NCI-H1694 treated with DMSO at 0.1 percent for 48 hours (cell line): Measurements from ENCODE around the gene GEMIN4.

Experiments used
- DNase-seq: peaks from one replicate; lab custom pipeline; 2025; lab: John Stamatoyannopoulos, UW

GEMIN4 gene

GRCh38 chr17:740240-741017 lies 11.6 kb downstream of the GEMIN4 start:
- DNase-seq, result no peak

- no peak for DNase-seq
Measured at GRCh38 chr17:737561-738113, 14.4 kb downstream of the GEMIN4 start.

DNA sequence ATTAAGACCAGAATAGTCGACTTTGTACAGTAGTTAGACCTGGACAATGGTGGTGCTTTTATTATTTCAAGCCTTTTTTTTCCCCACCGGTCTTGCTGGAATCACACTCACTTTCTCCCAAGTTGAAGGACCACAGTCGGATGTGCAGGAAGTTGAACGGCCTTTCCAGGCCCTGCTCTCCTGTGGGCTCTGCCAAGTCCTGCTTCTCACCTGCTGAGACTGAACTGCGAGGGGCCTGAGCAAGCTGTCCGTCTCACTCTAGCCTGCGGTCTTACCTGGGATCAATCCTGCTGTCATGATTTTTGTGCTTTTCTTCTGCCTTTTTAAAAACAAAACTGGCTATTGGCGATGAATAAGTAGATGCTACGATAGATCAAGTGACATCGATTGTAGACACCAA lies 18.3 kb downstream of the GEMIN4 start:
- DNase-seq, result no peak

DNA sequence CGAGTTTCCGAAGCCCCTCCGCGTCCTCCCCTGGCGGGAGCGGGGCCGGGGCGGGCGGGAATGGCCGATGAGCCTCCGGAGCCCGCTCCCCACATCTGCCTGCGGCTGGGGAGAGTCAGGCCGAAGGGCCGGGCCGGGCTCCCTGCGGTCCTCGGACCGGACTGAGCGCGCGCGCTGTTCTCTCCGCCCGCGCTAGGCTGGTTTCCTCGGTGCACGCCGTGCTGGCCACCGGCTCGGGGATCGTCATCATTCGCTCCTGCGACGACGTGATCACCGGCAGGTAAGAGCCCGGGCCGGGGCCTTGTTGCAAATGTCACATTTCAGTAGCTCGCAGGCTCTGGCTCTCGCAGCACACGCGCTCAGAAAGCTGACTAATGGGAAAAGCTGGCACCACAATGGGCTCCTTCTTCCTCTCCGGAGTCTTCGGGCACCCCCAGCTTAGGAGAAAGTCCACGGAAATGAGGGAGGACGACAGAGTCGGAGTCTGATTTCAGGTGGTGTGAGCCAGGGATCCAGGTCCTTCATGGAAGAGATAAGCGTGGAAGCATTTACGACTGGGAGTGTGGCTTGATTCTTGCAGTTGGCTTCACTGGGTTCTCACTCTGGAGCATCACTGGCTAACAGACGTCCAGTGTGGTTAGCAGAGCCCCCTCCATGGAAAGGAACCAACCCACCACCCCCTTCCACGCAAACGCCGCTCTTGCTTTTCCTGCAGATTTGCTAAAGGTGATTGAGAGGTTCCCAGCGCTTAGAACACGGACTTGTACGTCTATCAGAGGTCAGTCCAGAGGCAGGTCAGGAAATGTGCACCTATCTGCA lies 19.0 kb downstream of the GEMIN4 start:
- no peak for DNase-seq

DNA sequence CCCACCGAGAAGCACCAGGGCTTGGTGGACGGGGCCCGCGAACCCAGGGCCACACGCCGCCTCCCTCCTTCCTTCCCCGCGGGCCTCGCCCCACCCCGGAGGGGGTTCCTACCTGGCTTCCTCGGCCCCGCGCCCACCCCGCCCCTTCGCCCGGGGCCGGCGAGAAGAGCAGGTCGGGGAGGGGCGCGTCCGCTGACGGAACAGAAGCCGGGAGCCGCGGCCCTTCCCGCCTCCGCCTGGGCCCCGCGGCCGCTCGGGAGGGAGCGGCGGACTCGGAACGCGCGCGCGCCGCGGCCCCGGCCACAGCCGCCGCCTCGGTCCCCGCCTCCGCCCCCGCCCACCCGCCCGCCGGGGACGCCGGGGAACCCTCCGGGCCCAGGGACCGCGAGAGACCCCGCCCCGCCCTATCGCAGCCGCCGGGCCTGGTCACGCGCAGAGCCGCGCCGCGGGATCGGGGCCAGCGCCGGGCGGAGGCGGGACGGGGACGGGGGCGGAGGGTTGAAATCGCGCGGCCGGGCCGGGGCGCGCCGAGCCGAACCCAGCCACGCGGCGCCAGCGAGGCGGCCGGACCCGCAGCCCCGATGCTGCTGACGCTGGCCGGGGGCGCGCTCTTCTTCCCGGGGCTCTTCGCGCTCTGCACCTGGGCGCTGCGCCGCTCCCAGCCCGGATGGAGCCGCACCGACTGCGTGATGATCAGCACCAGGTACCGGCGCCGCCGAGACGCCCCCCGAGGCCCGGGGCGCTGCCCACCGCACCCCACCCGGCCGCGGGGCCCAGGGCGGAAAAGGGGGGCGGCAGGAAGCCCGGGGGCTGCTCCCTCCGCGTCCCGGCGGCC lies 19.8 kb downstream of the GEMIN4 start, which contains the start of gene TLCD3A:
TSS of gene TLCD3A (plus strand) at position 530 of the 835 bp plus-strand sequence. CDS start at position 582, 52 bp downstream.
- DNase-seq, result peak; percentile 18

DNA sequence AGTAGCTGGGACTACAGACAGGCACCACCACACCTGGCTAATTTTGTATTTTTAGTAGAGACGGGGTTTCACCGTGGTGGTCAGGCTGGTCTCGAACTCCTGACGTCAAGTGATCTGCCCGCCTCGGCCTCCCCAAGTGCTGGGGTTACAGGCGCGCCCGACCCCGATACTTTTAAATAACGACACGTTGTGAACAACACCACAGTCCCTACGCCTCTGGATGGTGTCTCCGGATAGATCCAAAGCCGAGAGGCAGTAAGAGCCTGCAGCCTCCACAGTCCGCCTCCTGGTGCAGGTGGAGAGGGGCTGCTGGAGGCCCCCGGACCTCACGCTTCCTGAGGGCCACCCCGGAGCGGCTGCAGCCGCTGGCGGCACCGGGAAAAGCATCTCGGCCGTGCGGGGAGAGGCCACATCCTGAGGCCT lies 20.4 kb downstream of the GEMIN4 start:
- no peak for DNase-seq

GRCh38 chr17:728911-729310 lies 23.2 kb downstream of the GEMIN4 start:
- DNase-seq, result no peak

GRCh38 chr17:726271-726919 lies 25.7 kb downstream of the GEMIN4 start:
- DNase-seq, result no peak

DNA sequence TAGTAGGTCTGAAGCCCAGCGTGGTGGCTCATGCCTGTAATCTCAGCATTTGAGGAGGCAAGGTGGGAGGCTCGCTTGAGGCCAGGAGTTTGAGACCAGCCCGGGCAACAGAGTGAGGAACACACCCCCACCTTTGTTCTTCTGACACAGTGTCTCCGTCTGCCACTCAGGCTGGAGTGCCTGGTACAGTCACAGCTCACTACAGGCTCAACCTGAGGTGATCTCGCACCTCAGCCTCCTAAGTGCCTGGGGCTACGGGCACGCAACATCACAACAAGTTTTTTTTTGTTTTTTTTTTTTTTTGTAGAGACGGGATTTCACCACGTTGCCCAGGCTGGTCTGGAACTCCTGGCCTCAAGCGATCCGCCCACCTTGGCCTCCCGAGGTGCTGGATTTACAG lies 26.3 kb downstream of the GEMIN4 start:
- no peak for DNase-seq

GRCh38 chr17:725084-725483 lies 27.0 kb downstream of the GEMIN4 start:
- DNase-seq, result no peak

- no peak for DNase-seq
Measured at GRCh38 chr17:721540-721937, 30.5 kb downstream of the GEMIN4 start.

DNA sequence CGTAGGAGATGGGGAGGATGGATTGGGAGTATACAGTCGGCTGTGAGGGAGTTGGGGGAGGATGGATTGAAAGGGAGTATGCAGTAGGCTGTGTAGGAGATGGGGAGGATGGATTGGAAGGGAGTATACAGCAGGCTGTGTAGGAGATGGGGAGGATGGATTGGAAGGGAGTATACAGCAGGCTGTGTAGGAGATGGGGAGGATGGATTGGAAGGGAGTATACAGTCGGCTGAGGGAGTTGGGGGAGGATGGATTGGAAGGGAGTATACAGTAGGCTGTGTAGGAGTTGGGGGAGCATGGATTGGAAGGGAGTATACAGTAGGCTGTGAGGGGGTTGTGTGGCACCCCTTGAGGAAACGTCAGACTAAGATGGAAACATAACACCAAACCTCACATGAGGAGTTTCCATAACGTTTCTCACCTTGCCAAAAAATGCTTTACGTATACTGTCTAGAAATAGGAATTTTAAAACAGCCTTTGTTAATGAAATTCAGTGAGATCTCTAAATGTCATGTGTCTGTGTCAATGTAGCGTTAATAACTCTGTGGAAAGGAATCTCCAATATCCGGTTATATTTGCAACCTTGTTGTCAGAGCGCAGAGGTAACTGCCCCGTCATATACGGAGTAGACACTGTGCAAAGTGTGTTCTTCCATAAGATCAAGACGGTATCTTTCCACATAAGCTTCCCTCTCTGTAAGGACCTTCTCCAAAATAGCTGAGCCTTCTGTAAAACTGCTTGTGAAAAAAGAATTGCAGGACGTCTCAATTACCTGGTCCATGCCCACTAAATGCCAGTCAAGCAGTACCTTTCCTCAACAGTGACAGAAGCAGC lies 31.1 kb downstream of the GEMIN4 start:
- no peak for DNase-seq

- no peak for DNase-seq
Measured at GRCh38 chr17:718075-718474, 34.0 kb downstream of the GEMIN4 start.

GRCh38 chr17:708132-708531 lies 43.9 kb downstream of the GEMIN4 start:
- DNase-seq, result no peak

GRCh38 chr17:705863-706262 lies 46.2 kb downstream of the GEMIN4 start:
- no peak for DNase-seq

DNA sequence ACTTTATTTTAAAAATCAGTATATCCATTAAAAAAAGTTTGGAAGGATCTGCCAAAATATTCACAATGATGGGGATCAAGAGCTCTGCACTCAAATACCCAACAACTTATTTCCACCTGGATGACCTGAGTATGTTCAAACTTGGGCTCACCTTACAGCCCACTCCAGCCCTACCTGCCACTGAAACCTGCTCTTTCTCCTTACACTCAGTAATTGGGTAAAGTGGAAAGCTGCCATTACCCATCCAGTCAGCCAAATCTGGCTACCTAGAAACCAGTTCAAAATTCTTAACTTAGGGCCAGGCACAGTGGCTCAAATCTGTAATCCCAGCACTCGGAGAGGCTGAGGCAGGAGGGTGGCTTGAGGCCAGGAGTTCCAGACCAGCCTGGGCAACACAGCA lies 47.1 kb downstream of the GEMIN4 start:
- no peak for DNase-seq

DNA sequence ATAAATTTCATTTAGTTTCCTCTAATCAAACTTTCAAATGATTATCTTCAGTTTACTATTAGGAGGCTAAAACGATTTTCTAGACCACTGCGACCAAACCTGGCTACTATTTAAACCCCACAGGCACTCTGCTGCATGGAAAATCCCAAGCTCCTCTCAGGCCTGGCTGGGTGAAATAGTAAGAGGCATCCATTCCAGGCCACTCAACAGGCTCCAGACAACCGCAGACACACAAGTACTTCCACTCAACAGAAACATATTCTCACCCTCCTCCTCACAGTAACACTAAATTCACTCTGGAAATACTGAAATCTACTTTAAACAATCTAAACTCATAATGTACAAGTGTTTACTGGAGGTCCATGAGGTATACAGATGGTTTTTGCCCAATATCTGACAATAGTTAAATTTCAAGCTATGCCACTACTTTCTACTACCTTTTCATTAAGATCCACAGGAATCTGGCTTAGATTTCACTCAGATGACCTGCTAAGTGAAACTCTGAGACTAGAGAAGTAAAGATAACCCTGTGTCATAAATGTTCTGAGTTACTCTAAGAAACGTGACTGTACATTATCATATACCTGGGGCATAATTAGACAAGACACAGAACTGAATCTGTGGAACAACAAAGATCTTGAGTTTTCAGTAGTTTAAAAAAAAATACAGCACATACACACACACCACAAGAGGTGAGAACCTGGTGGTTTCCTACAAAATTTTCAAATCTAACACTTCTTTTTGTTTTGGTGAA lies 47.8 kb downstream of the GEMIN4 start:
- no peak for DNase-seq

- DNase-seq, result no peak
Measured at GRCh38 chr17:703081-703875, 48.8 kb downstream of the GEMIN4 start.

DNA sequence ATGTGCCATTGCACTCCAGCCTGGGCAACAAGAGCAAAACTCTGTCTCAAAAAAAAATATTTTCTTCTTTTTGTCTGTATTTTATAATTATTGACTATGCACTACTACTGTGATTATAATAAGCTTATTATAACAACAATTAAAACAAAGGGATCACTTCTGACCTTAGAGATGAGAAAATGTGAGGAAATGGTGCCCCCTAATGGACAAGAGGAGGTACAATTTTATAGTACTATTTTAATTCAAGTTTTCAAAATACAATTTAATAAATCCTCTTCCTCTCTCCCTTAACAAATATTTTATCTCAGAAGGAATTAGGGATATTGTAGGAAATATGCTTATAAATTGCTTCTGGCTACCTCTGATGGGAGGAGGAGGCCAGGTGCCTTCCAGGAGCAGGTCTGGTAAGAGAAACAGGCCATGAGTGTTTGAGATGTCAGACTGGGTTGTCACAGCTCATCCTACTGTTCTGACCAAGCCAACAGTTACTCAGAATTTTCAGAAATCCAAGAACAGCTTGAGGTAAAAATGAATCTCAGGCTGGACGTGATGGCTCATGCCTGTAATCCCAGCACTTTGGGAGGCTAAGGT lies 51.5 kb downstream of the GEMIN4 start:
- peak; percentile 59 for DNase-seq
